GM12872 (cell line): ENCODE results near the gene SUN5.

ENCODE experiments used
- TF ChIP-seq, protein P1 (sequence below): IDR thresholded peaks from 3 replicates; pipeline ENCODE4 v1.5.1; 2011; ENCODE audit warnings: low read depth, mild to moderate bottlenecking, low read length, moderate library complexity; ENCODE audit not compliant: insufficient read depth

SUN5 gene

GRCh38 chr20:33015114-33015484 lies 10.9 kb upstream of the SUN5 start:
- TF ChIP-seq, protein P1, sequence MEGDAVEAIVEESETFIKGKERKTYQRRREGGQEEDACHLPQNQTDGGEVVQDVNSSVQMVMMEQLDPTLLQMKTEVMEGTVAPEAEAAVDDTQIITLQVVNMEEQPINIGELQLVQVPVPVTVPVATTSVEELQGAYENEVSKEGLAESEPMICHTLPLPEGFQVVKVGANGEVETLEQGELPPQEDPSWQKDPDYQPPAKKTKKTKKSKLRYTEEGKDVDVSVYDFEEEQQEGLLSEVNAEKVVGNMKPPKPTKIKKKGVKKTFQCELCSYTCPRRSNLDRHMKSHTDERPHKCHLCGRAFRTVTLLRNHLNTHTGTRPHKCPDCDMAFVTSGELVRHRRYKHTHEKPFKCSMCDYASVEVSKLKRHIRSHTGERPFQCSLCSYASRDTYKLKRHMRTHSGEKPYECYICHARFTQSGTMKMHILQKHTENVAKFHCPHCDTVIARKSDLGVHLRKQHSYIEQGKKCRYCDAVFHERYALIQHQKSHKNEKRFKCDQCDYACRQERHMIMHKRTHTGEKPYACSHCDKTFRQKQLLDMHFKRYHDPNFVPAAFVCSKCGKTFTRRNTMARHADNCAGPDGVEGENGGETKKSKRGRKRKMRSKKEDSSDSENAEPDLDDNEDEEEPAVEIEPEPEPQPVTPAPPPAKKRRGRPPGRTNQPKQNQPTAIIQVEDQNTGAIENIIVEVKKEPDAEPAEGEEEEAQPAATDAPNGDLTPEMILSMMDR, result no peak

DNA sequence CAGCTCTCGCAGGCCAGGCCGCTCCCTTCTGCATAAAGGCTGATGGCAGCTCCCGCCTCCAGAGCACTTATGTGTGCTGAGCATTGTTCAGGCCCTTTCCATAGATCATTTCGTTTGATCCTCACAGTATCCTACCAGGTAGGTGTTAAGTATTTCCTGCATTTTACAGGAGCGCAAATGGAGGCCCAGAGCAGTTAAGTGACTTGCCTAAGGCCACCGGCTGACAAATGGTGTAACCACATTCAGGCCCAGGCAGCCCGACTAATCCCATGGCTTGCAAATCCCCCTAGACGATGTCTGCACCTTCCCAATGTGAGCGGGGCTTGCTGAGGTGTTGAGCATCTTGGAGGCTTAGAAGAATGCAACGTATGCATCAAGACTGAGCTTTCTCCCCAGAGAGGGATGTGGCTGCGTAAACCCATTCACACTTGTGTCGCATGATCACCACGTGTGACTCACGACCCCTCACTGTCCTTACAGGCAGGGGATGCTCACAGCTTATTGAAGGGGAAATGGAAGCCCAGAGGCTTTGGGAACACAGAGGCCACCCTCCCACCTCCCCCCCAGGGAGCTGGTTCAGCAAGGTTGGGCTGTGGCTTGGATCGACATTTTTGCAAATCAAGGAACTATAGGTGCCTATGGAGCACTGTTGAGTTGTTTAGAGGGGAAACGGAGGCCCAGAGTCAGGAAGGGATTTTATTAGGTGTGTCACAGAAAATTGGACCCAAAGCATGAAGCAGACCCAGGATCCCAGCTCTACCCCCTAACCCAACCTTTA lies 10.3 kb upstream of the SUN5 start:
- TF ChIP-seq, protein P1, result no peak

- TF ChIP-seq, protein P1, result no peak
These were observed 9.6 kb upstream of the SUN5 start for GRCh38 chr20:33013701-33014326.

GRCh38 chr20:33012327-33013189 lies 8.3 kb upstream of the SUN5 start:
- TF ChIP-seq, protein P1, result no peak

- TF ChIP-seq, protein P1, result no peak
These were observed 6.6 kb upstream of the SUN5 start for GRCh38 chr20:33010674-33011449.

DNA sequence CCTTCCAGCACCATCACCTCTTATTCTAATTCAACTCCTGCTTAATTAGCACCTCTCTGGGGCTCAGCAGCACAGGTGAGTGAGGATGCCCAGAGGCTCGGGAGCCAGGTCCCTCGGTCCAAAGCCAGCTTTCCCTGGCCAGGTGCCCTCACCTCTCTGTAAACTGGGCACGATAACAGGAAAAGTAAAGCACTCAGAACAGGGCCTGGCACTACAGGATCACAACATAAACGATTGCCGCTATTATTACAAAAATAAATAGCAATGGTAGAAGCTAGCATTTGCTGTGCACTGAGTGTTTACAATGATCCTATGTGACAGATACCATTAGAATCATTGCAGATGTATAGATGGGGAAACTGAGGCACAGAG lies 5.9 kb upstream of the SUN5 start:
- TF ChIP-seq, protein P1, result no peak
